Dedifferentiated amniotic fluid mesenchymal stem cell (primary cell): Measurements from ENCODE around the gene AREL1.
A peak's percentile ranks its signal among the peaks of the same experiment; 100 is the strongest.

Source experiments
- DNase-seq: peaks from one replicate; pipeline ENCODE4 v3.0.0-alpha.2; 2016; ENCODE audit errors: extremely low spot score

AREL1 gene

GRCh38 chr14:74636424-74637177 is 76.3 kb downstream of the AREL1 start:
- no peak for DNase-seq

GRCh38 chr14:74635847-74636246 is 77.0 kb downstream of the AREL1 start:
- DNase-seq = no peak

- DNase-seq = no peak
These were observed 77.9 kb downstream of the AREL1 start for GRCh38 chr14:74634964-74635363.

GRCh38 chr14:74634481-74634880 is 78.4 kb downstream of the AREL1 start:
- no peak for DNase-seq

GRCh38 chr14:74630881-74631690 is 81.8 kb downstream of the AREL1 start:
- DNase-seq = no peak

- DNase-seq = no peak
These were observed 84.5 kb downstream of the AREL1 start for GRCh38 chr14:74628418-74628817.

GRCh38 chr14:74627076-74627475 is 85.8 kb downstream of the AREL1 start:
- DNase-seq = no peak

GRCh38 chr14:74622257-74622656 is 90.6 kb downstream of the AREL1 start:
- no peak for DNase-seq

DNA sequence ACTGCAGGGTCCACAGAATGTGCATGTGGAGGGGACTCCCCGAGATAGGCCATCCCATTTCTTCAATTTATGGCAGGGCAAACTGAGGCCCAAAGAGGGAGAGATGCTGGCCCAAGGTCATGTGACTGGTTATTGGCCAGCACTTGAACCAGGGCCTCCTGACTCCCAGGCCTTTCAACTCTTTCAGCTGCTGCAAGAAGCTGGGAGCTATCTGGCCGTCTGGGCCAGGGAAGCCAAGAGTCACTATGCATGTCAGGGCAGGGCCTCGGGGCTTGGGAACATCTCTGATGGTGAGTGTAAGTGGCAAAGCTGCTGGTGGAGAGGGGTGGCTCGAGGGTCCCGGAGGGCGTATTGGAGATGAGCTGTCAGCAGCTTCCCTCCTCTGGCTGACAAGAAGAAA is 91.3 kb downstream of the AREL1 start:
- no peak for DNase-seq

DNA sequence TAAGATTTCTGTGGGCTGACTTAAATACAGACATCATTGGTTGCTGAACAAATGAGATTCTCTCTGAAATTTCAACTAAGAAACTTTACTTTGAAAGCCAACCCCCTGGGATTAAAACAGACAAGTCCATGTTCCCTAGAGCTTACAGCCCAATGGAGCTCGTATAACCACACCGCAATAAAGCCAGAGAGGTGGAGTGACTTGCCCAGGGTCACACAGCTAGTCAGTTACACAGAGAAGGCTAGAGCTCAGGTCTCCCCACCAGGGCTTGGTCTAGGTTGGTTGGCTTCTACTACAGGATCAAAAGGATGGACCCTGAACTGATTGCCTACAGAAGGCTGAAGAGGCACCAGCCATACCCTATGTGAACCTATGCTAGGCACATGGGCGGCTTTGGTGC is 92.0 kb downstream of the AREL1 start:
- no peak for DNase-seq

GRCh38 chr14:74620497-74620921 is 92.4 kb downstream of the AREL1 start:
- peak; percentile 74 for DNase-seq

GRCh38 chr14:74619672-74620131 is 93.2 kb downstream of the AREL1 start:
- peak; percentile 94 for DNase-seq

DNA sequence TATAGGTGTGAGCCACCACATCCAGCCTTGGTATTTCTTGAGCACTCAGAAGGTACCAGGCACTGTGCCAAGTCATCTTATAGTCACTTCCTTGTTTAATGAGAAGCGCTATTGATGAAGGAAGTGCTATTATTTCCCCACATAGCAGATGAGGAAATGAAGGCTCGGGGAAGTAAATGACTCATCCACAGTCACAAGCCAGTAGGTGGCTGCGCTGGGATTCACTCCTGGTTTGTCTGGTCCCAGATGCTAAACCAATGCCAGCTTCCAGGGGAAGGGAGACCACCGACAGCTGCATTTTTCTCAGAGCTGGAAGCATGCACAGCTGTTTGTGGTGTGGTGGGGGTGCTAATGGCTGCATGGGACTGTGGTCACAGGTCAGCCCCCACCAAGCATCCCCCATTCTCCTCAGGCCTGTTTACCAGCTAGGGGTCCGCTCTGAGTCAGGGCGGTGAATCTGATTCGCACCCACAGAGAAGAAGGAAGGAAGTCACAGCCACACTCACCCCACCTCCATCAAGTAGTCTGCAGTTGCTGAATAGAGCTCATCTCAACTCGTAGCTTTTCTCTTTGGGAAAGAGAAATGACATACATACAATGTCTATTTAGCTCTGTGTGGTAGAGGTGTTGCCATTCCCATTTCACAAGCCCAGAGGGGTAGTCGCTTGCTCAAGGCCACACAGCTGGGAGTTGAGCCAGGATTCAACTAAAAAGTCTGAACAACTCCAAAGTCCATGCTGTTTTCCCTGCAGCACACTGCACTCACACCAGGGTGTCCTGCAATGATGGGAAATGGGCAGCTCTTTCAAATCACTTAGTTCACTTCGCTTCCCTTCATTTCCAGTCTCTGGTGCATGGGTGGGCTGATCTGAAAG is 94.6 kb downstream of the AREL1 start:
- no peak for DNase-seq

- no peak for DNase-seq
These were observed 95.7 kb downstream of the AREL1 start for GRCh38 chr14:74616996-74617700.

GRCh38 chr14:74616507-74616906 is 96.4 kb downstream of the AREL1 start:
- DNase-seq = no peak

GRCh38 chr14:74615735-74616134 is 97.1 kb downstream of the AREL1 start:
- DNase-seq = no peak

GRCh38 chr14:74614508-74615495 is 98.1 kb downstream of the AREL1 start:
- DNase-seq = no peak

DNA sequence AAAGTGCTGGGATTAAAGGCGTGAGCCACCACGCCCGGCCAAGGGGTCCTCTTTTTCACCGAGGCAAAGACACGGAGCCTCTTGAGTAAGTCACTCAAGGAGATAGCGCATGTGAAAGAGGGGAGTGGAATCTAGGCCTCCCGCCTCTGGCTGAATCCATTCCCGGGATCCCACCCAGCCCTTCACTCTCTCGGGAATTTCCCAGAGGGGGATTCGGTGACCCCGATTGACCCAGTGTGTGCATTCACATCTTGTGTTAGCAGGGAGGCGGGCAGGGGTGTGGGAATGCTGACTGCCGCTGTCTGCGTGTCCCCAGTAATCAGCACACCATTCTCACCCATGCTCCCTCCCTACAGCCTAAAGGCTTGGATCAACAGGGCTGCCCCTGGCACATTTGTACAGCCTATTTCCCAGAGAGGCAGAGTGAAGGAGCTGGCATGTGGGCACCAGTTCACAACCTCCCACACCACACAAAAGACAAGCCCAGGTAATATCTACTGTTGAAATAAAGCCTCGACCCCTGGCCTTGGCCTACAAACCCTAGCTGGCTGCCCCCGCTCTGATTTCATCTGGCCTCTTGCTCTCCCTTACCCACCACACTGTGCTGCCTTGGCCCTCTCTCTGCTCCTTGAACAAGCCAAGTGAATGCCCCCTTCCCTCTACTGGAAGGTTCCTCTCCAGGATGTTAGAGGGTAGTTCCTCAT is 99.5 kb downstream of the AREL1 start:
- no peak for DNase-seq

GRCh38 chr14:74612350-74613021 is 100.4 kb downstream of the AREL1 start:
- peak; percentile 70 for DNase-seq
